NCI-H1436 (cell line): Measurements from ENCODE around the gene CRELD2.

Source experiments
- DNase-seq: peaks from one replicate; lab custom pipeline; 2025; lab: John Stamatoyannopoulos, UW

CRELD2 gene

GRCh38 chr22:49967706-49968208, 49.3 kb downstream of the CRELD2 start:
- no peak for DNase-seq

GRCh38 chr22:49968313-49968830, 49.9 kb downstream of the CRELD2 start:
- no peak for DNase-seq

DNA sequence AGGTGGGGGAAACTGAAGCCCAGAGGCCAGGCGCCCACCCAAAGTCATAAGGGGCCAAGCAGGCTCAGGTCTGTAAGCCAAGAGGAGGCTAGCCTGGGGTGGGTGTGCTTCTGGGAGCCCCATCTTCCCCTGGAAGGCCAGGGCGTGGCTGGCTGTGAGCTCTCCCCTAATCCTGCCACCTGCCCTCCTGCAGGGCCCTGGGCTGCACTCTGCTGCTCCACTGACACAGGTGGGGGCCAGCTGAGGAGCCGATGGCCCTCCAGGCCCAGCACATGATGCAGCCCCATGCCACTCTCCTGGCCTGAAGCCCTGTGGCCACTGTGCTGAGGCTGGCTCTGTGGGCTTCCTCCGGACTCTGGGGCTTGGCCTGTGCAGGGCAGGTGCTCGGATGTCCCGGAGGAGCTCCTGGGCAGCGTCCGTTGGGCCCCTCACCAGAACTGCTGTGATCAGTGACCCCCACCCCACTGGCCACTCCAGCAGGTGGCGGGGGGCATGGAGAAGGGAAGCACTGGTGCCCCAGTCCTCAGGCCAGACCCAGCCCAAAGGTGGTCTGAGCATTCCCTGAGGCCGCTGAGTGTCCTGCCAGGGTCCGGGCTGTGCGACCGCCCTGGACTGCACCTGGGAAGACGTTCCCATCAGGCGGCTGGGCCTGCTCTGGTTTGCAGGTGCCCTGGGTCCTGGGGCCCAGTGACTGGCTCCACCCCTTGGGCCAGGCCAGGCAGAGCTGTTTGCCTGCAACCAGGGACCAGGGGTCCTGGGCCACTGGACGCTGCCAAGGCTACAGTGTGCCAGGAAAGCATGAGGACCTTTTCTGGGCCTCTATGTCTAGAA, 50.6 kb downstream of the CRELD2 start:
- DNase-seq: no peak

- no peak for DNase-seq
Measured at GRCh38 chr22:49969751-49970527, 51.5 kb downstream of the CRELD2 start.

GRCh38 chr22:49970528-49971231, 52.2 kb downstream of the CRELD2 start:
- peak; percentile 97 for DNase-seq

- DNase-seq: peak; percentile 48
Measured at GRCh38 chr22:49971232-49972162, 53.1 kb downstream of the CRELD2 start.

DNA sequence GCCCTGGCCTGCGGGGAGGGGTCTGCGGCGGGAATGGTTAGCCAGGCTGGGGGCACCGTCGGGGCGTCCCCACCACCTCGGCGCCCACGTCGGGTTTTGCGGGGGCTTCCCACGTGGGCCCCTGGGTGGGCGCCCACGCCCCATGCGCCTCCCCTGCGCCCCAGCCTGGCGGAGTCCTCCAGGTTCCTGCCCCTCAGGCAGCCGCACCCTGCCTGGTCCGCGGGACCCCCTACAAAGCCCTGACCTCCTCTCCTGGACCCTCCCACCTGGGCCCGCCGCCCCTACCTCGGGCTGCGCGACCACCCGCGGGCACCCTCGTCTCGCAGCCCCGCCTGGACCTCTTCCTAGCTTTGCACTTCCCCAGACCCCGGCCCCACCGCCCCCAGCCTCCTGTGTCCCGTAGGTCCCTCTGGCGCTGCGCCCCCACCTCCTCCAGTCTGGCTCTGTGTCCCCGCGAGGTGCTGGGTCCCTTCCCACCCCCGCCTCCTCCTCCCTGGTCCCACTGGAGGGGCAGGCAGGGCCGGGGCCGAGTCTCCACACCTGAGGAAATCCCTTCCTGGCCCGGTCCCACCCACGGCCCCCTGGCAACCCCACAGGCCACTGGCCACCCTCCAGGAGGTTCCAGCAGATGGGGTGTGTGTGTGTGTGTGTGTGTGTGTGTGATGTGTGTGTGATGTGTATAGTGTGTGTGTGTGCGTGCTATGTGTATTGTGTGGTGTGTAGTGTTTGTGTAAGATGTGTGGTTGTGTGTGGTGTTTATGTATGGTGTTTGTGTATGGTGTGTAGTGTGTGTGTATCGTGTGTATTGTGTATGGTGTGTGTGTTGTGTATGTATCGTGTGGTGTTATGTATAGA, 54.0 kb downstream of the CRELD2 start:
- DNase-seq: no peak

DNA sequence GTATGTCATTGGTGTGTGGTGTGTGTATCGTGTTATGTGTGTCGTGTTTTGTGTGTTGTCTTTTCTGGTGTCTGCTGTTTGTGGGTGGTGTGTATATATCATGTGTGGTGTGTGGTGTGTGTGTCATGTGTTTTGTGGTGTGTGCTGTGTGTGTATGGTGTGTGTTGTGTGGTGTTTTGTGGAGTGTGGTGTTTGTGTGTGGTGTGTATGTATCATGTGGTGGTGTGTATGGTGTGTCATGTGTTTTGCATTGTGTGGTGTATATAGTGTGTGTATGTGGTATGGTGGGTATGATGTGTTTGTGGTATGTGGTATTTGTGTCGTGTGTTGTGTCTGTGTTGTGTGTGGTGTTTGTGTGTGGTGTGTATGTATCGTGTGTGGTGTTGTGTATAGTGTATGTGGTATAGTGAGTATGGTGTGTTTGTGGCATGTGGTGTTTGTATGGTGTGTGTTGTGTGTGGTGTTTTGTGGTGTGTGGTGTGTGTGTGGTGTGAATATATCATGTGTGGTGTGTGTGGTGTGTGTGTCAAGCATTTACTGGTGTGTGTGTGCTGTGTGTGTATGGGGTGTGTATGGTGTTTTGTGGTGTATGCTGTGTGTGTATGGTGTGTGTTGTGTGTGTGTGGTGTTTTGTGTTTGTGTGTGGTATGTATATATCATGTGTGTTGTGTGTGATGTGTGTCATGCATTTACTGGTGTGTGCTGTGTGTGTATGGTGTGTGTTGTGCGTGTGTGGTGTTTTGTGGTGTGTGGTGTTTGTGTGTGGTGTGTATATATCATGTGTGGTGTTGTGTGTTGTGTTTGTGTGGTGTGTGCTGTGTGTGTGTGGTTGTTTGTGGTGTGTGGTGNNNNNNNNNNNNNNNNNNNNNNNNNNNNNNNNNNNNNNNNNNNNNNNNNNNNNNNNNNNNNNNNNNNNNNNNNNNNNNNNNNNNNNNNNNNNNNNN, 54.9 kb downstream of the CRELD2 start:
- no peak for DNase-seq

DNA sequence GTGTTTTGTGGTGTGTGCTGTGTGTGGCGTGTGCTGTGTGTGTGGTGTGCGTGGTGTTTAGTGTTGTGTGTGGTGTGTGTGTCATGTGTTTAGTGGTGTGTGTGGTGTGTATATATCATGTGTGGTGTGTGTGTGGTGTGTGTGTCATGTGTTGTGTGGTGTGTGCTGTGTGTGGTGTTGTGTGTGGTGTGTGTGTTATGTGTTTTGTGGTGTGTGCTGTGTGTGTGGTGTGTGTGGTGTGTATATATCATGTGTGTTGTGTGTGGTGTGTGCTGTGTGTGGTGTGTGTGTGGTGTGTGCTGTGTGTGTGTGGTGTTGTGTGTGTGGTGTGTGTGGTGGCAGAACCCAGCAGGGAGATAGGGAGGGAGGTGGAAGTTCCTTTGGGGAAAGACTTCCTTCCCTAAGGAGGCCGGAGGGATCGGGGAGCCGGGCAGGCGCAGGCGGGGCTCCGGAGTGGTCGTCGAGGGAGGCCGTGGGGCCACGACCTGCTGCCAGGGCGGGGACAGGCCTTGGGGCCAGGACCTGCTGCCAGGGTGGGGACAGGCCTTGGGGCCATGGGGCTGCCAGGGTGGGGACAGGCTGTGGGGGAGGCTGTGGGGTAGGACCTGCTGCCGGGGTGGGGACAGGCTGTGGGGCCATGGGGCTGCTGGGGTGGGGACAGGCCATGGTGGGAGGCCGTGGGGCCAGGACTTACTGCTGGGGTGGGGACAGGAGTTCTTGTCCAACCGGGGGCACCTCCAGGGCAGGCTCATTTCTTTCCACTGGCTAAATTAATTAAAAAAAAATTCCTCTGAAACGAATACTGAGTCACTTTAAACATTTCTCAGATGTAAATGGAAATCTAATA, 57.3 kb downstream of the CRELD2 start:
- DNase-seq: no peak

DNA sequence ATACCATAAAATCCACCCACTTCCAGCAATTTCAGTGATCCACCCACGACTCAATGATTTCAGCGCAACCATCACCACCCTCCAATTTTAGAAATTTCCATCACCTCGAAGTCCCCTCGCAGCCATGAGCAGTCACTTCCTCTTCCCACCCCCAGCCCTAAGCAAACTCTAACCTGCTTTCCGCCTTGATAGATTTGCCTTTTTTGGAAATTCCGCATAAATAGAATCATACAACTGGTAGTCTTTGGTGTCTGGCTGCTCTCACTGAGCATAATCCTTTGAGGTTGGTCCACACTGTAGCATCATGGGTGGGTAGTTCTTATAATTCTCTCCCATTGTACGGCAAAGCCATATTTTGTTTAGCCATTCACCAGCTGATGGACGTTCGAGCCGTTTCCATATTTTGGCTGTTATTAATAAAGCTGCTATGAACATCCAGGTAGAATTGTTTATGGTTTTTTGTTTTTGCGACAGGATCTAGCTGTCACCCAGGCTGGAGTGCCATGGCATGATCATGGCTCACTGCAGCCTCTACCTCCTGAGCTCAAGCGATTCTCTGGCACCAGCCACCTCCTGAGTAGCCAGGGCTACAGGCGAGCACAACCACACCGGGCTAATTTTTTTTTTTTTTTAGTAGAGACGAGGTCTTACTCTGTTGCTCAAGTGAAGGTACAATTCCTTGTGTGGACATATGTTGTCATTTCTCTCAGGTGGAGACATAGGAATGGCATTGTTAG, 58.2 kb downstream of the CRELD2 start:
- no peak for DNase-seq
